Stimulated activated CD4-positive, alpha-beta T cell treated with anti-CD3 and anti-CD28 coated beads, Interleukin-12 subunit alpha, Interleukin-12 subunit beta, amount 100 ng/mL, for 4 hours (primary cell): ENCODE data around the gene MYLK2.

Source experiments
- DNase-seq: peaks from one replicate; pipeline ENCODE4 v3.0.0-alpha.2; 2020

MYLK2 gene

DNA sequence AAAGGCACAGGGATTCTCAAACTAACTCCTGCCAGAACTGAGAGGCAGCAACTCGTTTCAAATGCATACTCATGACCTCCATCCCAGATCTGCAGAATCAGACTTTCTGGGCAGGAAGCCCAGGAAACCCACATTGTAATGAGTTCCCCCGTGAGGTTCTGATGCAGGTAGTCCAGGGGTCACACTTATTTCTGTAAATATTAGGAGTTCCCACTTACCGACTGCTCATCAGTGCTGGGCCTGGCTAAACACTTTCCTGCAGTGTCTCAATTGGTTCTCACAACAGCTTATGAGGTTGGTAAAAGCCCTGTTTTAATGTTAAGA lies 39.6 kb downstream of the MYLK2 start:
- no peak for DNase-seq

GRCh38 chr20:31859266-31859997 lies 40.3 kb downstream of the MYLK2 start:
- no peak for DNase-seq

GRCh38 chr20:31859998-31860380 lies 40.8 kb downstream of the MYLK2 start:
- DNase-seq: no peak

DNA sequence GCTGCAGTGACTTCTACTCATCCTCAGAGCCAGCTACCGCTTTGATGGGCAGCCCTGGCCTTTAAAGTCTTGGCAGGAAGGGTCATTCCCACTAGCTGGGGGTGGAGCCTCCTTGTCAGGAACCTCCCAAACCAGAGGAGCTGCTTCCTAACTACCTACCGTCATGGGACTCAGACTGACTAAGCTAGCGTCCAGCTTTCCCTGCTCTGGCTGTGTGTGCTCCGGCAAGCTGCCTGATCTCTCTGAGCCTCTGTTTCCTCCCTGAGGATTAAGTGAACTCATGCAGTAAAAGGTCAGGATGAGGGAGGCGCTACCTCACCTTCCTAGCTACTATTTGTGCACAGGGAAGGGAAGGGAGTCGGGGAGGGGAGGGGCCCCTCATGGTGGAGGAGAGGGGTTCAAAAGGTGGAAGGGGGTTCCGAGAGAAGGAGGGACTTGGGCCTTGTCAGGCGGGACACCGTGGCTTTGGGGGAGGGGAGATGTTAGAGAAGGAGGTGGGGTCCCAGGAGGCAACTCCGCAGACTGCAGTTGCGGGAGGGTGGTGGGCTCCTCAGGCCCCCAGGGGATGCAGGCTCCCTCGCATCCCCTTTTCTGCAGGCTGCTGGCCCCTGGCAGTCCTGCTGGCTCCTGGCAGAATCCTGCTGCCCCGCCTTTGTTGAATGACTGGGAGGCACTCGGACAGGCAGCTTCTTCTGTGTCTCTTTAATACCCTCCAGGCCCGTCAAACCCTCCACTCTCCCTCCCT lies 41.4 kb downstream of the MYLK2 start:
- no peak for DNase-seq

GRCh38 chr20:31861135-31861384 lies 41.9 kb downstream of the MYLK2 start:
- DNase-seq: no peak

GRCh38 chr20:31861385-31862156 lies 42.4 kb downstream of the MYLK2 start:
- peak; percentile 65 for DNase-seq

DNA sequence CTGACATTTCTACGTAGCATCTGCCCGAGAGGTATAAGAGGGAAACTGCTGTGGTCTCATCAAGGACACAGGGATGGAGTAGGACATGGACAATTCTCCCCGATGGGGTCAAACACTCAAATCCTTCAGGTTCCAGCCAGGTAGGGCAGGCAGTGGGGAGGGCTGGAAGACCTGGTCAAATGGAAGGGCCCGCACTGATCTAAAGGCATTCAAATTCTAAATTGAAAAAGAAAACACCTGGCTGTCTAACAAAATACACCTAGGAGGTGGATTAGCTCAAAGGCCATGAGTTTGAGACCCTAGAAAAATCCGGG lies 43.0 kb downstream of the MYLK2 start:
- no peak for DNase-seq

GRCh38 chr20:31862506-31862905 lies 43.4 kb downstream of the MYLK2 start:
- DNase-seq: no peak

DNA sequence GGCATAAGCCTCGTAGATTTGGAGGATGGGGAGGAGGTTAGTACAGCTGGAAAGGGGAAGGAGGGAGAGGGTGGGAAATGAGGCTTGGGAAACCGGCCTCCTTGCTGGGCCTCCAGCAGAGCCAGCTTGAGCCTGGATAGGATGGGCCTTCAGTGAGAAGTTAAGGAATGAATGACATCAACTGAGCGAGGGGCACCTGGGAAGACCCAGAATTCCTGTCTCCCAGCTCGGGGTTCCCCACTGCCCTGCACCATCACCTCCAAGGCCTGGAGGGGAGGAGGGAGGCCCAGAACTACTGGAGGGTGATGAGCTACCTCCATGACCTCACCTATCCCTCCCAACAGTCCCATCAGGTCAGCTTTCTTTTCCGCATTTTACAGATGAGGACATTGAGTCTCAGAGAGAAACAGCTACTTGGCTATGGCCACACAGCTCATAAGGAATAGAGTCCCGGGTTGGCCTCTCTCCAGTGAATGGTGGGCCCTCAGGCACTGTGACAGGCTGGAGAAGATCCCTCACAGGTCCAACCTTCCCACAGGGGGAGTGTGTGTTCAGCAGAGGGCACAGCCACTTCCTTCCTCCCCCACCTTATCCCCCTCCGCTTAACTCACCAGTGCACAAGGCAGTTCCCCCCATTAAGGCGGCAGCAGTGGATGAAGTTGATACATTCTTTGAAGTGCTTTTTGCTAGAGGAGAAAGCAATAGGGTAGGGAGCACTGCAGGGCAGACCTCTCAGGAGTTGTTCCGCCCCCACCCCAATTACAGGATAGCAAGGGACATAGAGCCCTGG lies 44.3 kb downstream of the MYLK2 start:
- no peak for DNase-seq

- no peak for DNase-seq
These were observed 45.6 kb downstream of the MYLK2 start for GRCh38 chr20:31864521-31865400.

GRCh38 chr20:31866221-31866620 lies 47.1 kb downstream of the MYLK2 start:
- DNase-seq: no peak

DNA sequence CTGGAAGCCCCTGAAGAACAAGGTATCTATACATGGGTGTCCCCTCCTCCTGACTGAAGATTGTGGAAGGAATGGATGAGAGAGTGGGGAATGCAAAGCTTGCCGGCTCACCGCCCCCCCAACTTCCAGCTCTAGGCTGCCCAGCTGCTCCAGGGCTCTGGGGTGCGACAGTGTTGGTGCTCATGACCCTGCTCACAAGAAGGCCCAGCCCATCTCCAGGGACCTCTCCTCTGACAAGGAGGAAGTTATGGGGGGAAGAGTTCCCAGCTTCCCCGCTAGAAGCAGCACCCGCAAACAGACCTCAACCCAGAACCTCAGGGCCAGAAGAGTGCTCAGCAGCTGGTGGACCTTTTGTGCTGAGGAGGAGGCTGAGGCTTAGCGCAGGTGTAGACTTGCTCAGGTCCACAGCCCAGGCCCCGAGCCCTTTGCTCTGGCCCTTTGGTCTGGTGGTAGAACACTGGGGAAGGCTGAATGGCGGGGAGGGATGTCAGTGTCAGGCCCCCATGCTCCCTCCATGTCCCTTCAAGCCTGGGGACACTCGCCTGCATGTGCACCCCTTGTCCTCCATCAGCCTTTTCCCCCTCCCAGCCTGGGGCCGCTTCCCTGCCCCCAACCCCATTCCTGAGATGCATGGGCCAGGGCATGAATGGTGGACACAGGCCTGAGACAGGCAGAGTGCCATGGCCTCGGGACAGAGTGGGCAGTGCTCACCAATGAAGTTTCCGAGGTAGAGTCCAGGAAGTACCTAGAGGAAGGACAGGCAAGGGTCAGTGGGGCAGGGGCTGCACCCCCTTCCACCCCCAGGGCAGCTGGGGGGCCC lies 49.9 kb downstream of the MYLK2 start:
- no peak for DNase-seq

DNA sequence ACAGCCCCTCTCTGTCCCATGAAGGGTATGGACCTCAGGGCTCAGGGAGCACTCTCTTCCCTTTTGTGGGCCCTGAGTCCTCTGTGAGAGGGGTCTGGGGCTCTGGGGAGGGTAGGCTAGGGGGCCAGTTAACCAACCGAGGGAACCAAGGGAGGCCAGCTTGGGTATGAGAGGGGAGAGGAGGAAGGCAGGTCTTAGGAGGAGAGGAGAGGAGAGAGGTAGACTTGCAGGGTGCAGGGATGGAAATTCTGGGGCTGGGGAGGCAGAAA lies 50.5 kb downstream of the MYLK2 start:
- no peak for DNase-seq

GRCh38 chr20:31869942-31870725 lies 51.0 kb downstream of the MYLK2 start, which contains the start of the genes DUSP15 and TTLL9:
TSS of gene DUSP15 (minus strand) at chr20:31870527. CDS start at chr20:31870337, 190 bp downstream.
TSS of gene TTLL9 (plus strand) at chr20:31870634. CDS start at chr20:31871127, 493 bp downstream.
- DNase-seq: no peak

DNA sequence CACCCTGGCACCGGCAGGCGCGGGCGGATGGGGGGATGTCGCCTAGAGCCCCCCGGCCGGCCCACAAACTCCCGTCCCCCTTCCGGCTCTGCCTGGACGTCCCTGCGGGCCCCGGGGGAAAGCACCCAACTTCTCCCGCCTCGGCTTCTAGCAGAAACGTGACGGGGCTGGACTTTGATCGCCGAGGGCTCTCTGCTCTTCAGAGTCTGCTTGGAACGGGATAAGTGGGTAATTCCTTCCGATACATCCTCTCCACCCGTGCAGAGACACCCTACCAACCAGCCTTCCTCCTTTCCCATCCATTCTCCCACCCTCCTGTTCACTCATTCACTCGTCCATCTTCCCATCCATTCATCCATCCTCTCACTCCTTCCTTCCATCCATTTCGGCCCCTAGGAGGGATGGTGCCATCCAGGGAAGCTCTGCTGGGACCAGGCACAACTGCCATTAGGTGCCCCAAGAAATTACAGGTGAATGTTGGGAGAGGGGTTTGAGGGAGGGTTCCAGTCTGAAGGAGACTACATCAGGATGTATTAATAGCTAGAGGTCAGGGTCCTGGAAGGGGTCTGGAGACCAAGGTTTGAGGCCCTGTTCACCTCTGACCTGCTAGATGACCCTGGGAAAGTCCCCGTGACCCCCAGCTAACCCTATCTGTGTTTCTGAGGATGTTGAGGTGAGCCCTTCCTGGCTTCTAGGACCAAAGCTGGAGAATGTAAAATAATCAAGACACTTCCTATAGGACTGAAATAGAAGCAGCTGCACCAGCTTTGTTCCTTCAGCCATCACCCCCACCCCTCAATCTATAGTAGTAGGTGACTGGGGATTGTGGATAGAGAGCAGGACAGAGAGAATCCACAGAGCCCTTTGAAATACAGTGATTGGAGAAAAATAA lies 51.8 kb downstream of the MYLK2 start:
- no peak for DNase-seq

DNA sequence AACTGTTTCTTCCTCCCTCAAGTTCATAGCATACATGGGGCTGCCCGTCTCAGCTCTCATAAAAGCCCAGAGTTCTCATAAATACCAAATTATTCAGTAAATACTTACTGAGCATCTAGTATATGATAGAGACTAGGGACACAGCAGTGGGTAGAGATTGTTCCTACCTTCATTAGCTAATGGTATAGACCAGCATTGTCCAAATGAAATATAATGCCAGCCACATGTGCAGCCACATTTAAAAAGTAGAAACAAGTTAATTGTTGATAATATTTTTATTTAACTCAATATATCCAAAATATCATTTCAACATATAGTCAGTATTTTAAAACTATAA lies 52.4 kb downstream of the MYLK2 start:
- DNase-seq: no peak

GRCh38 chr20:31872406-31872805 lies 53.2 kb downstream of the MYLK2 start:
- no peak for DNase-seq

DNA sequence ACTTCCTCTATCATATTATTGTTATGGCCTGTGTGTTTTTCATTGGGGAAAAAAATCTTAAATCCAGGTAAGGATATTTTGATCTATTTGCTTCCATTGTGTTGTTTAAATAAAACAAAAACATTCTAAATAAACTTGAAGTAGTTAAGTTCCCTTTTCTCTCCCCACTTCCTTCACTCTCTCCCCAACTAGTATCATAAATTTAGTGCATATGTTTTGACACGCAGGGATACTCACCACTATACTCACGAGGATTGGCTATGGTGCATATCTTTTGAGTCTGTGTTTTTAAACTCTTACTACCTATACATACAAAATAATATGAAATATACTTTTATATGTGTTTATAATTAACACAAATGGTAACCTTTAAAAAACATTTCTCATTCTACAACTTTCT lies 56.5 kb downstream of the MYLK2 start:
- no peak for DNase-seq

GRCh38 chr20:31877684-31878083 lies 58.5 kb downstream of the MYLK2 start:
- DNase-seq: no peak
